ENCODE results near the gene AP4B1.

AP4B1 gene

GRCh38 chr1:113931451-113931851 lies 26.9 kb upstream of the AP4B1 start (continued):
- no peak for TF ChIP-seq ZNF654 (tag by site-specific recombination; IDR thresholded peaks at IDR 0.05; ENCODE audit: low read depth)
- TF ChIP-seq ZNF510 (tag by site-specific recombination; IDR thresholded peaks at IDR 0.05; ENCODE audit: insufficient replicate concordance): no peak
- TF ChIP-seq ZBTB44 (tag by site-specific recombination; IDR thresholded peaks at IDR 0.05): no peak
- peak; percentile 23; the same call in 1 of the 2 replicates for TF ChIP-seq FEZF1 (tag by site-specific recombination; IDR thresholded peaks at IDR 0.05)
- no peak for TF ChIP-seq ZFP69B (tag by site-specific recombination; IDR thresholded peaks at IDR 0.05)
- no peak for TF ChIP-seq ZNF777 (tag by site-specific recombination; IDR thresholded peaks at IDR 0.05; ENCODE audit: borderline replicate concordance)
- no peak for TF ChIP-seq ZBTB49 (tag by site-specific recombination; IDR thresholded peaks at IDR 0.05; ENCODE audit: low read depth)
- TF ChIP-seq ZNF626 (tag by site-specific recombination; IDR thresholded peaks at IDR 0.05): no peak
- no peak for TF ChIP-seq ZNF398 (tag by site-specific recombination; IDR thresholded peaks at IDR 0.05)
- no peak for TF ChIP-seq PRDM4 (tag by site-specific recombination; IDR thresholded peaks at IDR 0.05)
- no peak for TF ChIP-seq AEBP2 (tag by site-specific recombination; IDR thresholded peaks at IDR 0.05; ENCODE audit: borderline replicate concordance)
- no peak for TF ChIP-seq ZNF600 (tag by site-specific recombination; IDR thresholded peaks at IDR 0.05)
- peak; percentile 51; the same call in 1 of the 2 replicates for TF ChIP-seq ZXDB (tag by site-specific recombination; IDR thresholded peaks at IDR 0.05)
- TF ChIP-seq ZBTB8A (tag by site-specific recombination; IDR thresholded peaks at IDR 0.05): no peak
- TF ChIP-seq ZNF843 (tag by site-specific recombination; IDR thresholded peaks at IDR 0.05): no peak
- no peak for TF ChIP-seq ZNF677 (tag by site-specific recombination; IDR thresholded peaks at IDR 0.05)
- no peak for TF ChIP-seq ZNF501 (tag by site-specific recombination; IDR thresholded peaks at IDR 0.05)
- peak; percentile 11; the same call in 1 of the 2 replicates for TF ChIP-seq ZNF629 (tag by site-specific recombination; IDR thresholded peaks at IDR 0.05)
- peak; percentile 47; the same call in 1 of the 2 replicates for TF ChIP-seq MYNN (tag by site-specific recombination; IDR thresholded peaks at IDR 0.05; ENCODE audit: borderline replicate concordance)
- no peak for TF ChIP-seq ZNF146 (tag by site-specific recombination; IDR thresholded peaks at IDR 0.05)
- no peak for TF ChIP-seq ZNF658 (tag by site-specific recombination; IDR thresholded peaks at IDR 0.05)
- no peak for TF ChIP-seq ZNF202 (tag by site-specific recombination; IDR thresholded peaks at IDR 0.05; ENCODE audit: borderline replicate concordance)
